Adrenal gland (tissue), 12 donors: ENCODE results near the gene ATP6V1F. TPM values are rescaled to one million over a fixed set of nuclear protein-coding genes. Genes with fewer than 3 reads are reported as not detected.
"Not testable (repeated sequence)": the region's sequence is repeated elsewhere in the genome, so short reads cannot be mapped to it uniquely, and the experiment has no call there.

ENCODE experiments used
- DNase-seq, 7 donors: peaks; one replicate each; pipeline ENCODE4 v3.0.0-alpha.2; 2019 to 2020
- H3K27ac ChIP-seq, 5 donors: fragments of 200-600 bp; sonication (generic) in 4 of 5; 1 replicate in 3 of 5; 2 replicates in 2 of 5; pipeline versions ENCODE4 v1.5.1 to v1.8.0; 2016 to 2020; ENCODE audit warnings: mild to moderate bottlenecking in 1 of 5
- H3K27me3 ChIP-seq: fragments of 200-600 bp; 2 replicates; pipeline ENCODE4 v1.8.0; 2021
- H3K36me3 ChIP-seq, 2 donors: fragments of 200-600 bp; replicated peaks in 1 of 2; 1 replicate in 1 of 2; 2 replicates in 1 of 2; pipeline versions ENCODE4 v1.5.1 to v1.8.0; 2018 to 2022
- H3K4me1 ChIP-seq, 2 donors: fragments of 200-600 bp; replicated peaks in 1 of 2; 1 replicate in 1 of 2; 2 replicates in 1 of 2; pipeline versions ENCODE4 v1.5.1 to v1.8.0; 2018 to 2021
- H3K4me3 ChIP-seq, 4 donors: fragments of 200-600 bp; sonication (generic) in 3 of 4; one replicate each; pipeline ENCODE4 v1.5.1; 2016 to 2018
- H3K9me3 ChIP-seq, 3 donors: fragments of 200-600 bp; sonication (generic) in 1 of 3; replicated peaks in 1 of 3; 1 replicate in 2 of 3; 2 replicates in 1 of 3; pipeline versions ENCODE4 v1.5.1 to v1.8.0; 2016 to 2021
- POLR2A ChIP-seq, 2 donors: fragments of 450-650 bp; IDR thresholded peaks; one replicate each; pipeline ENCODE4 v1.6.1; 2017; ENCODE audit warnings: antibody characterized with exemption in 2 of 2, mild to moderate bottlenecking in 2 of 2, moderate library complexity in 1 of 2
- WGBS, 4 donors: extraction: QIAGEN DNeasy Blood & Tissue Kit in 2 of 4; methylation state at CpG; one replicate each; pipeline versions ENCODE4 v1.1.5 to v1.1.7; 2013 to 2017; 5-methylcytosine and 5-hydroxymethylcytosine counted together
- intact Hi-C, 2 donors: fragments of 100-400 bp; cut with DNase I; formaldehyde crosslinking; loops; one replicate each; pipeline versions ENCODE4 v1.14.1 to v1.15.0; 2022 to 2023
- polyA plus RNA-seq, 3 donors: library from polyadenylated mRNA; stranded (reverse); fragments of 200-250 nt in 2 of 3; fragments of 350-450 nt in 1 of 3; fragmentation: Illumina TruSeq in 1 of 3; extraction: RNeasy Lipid Tissue Mini Kit (QIAGEN cat#74804) in 1 of 3; gene quantifications; one replicate each; pipeline ENCODE4 v1.2.3, GENCODE V29; 2013 to 2014
- total RNA-seq, 9 donors: library from RNA; depleted of rRNA in 4 of 9; stranded (reverse); fragments of >200 nt in 4 of 9; fragments of 120-200 nt in 1 of 9; fragmentation: NEBNext Ultra II Directional in 1 of 9; extraction: Animal tissue kit (Norgen Biotek cat#: 25700) in 1 of 9; gene quantifications; one replicate each; pipeline versions ENCODE4 v1.1.0 to v1.2.4, GENCODE V29; 2013 to 2023
- TF ChIP-seq, protein P1 (sequence below), 6 experiments: fragments of 450-650 bp in 4 of 6; fragments of 200-600 bp in 2 of 6; sonication (generic) in 1 of 6; IDR thresholded peaks; 1 replicate in 5 of 6; 2 replicates in 1 of 6; pipeline versions ENCODE4 v1.5.1 to v1.8.0; 2016 to 2021; ENCODE audit warnings: antibody characterized with exemption in 6 of 6, mild to moderate bottlenecking in 2 of 6, moderate library complexity in 1 of 6
- donor health status: healthy with polysubstance abuse.
- donor health status: Bipolar disorder and iron deficiency.
- donor health status: DM: yes; HTN: yes; CAD: no.
- donor health status: DM: no; HTN: no; CAD: no.
- donor health status: DM: no; HTN: no; CAD: no.
- donor health status: DM: yes; HTN: yes; CAD: no.

The ATP6V1F gene
- total and polyA plus RNA-seq, 12 donors: 94.6 to 334 (median 183) TPM

DNA sequence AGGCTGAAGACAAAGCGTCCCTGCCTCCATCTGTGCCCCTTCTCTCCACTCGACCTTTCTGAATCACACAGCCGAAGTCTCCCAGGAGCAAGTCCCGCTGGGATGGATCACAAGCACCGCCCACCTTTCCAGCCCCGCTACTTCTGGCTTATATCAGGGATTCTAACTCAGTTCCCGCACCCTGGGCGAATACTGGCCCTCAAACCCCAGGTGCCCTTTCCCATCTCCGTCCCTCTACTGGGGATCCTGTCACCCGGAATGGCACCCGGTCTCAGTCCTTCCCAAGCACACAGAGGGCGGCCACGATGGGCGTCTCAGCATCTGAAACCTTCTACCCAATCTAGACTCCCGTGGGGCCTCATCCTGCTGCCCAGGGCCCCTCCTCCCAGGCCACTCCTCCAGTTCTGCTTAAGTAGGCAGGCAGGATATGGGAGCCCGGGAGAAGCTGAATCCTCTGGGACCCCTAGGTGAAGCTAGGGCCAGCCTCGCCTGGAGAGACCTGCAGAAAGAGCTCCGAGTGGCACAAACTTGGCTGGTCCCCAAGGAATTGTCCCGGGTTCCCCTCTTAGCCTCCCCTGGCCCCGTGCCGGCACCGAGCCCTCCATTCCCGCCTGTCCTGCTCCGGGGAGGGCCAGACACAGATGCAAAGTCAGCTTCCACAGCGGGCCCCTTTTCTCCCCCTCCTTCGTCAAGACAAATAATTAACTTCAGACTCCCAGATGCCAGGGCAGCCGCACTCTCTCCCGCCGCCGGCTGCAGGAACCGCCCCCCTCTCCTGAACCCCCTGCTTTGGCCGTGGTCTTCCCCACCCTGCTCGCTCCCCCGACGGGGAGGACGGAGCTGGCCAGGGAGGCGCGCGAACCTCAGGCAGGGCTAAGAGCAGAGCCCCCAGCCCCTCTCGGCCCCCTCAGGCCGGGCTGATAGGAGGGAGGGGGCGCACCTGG, 47.2 kb downstream of the ATP6V1F start:
- peak overlapping the region in 1 of 4 donors; percentile 36 for H3K4me3 ChIP-seq
- no peaks in the 10 kb centered on the region for H3K36me3 ChIP-seq
- no peak for DNase-seq
- peaks cover 16% of the 10 kb centered on the region for H3K27me3 ChIP-seq
- H3K9me3 ChIP-seq: no peaks in the 10 kb centered on the region
- TF ChIP-seq POLR2A (IDR thresholded peaks at IDR 0.05): no peak
- TF ChIP-seq, protein P1, sequence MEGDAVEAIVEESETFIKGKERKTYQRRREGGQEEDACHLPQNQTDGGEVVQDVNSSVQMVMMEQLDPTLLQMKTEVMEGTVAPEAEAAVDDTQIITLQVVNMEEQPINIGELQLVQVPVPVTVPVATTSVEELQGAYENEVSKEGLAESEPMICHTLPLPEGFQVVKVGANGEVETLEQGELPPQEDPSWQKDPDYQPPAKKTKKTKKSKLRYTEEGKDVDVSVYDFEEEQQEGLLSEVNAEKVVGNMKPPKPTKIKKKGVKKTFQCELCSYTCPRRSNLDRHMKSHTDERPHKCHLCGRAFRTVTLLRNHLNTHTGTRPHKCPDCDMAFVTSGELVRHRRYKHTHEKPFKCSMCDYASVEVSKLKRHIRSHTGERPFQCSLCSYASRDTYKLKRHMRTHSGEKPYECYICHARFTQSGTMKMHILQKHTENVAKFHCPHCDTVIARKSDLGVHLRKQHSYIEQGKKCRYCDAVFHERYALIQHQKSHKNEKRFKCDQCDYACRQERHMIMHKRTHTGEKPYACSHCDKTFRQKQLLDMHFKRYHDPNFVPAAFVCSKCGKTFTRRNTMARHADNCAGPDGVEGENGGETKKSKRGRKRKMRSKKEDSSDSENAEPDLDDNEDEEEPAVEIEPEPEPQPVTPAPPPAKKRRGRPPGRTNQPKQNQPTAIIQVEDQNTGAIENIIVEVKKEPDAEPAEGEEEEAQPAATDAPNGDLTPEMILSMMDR (IDR thresholded peaks at IDR 0.05): no peak
- H3K27ac ChIP-seq: no peak overlapping the region
- 23 to 26% (median 24%) methylated on average over 22 to 42 of the region's 42 CpGs for WGBS, 4 donors
- intact Hi-C loops: loop anchor here in 1 of 2 donors (5.0 kb wide), 1 partner anchor 187 kb away; no protein-coding TSS in a partner anchor
- no peaks in the 10 kb centered on the region for H3K4me1 ChIP-seq

DNA sequence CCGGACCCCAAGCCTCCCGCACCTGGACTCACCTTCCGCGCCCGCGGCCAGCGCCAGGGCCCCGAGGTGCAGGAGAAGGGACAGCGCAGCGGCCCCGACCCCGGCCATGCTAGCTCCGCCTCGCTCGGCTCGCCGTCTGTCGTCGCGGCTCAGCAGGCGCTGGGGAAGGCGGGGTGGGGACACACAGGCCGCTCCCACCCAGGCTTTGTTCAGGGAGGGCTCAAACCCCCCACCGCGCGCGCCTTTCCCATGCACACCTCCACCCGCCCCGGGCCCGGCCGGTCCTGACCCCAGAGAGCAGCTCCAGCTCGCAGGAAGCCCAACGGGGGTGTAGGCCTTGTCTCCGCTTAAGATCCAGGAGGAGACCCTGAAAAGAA, 47.9 kb downstream of the ATP6V1F start, which contains the start of gene KCP:
Gene KCP (minus strand): TSS at position 141 of the 377 bp plus-strand sequence. CDS start 33 bp downstream, at position 108.
- no peaks in the 10 kb centered on the region for H3K4me1 ChIP-seq
- H3K9me3 ChIP-seq: no peaks in the 10 kb centered on the region
- intact Hi-C loops: no loop called here
- no peak for DNase-seq
- no peak within 1 kb of the TSS for H3K27ac ChIP-seq
- H3K4me3 ChIP-seq: peak within 1 kb of the TSS in 1 of 4 donors; percentile 36
- H3K27me3 ChIP-seq: peaks cover 21% of the 10 kb centered on the region
- WGBS, 4 donors: 39 to 58% (median 46%) methylated on average over 6 to 34 of the region's 34 CpGs
- no peaks in the 10 kb centered on the region for H3K36me3 ChIP-seq
- TF ChIP-seq POLR2A (IDR thresholded peaks at IDR 0.05): no peak
- TF ChIP-seq, protein P1 (IDR thresholded peaks at IDR 0.05): no peak

DNA sequence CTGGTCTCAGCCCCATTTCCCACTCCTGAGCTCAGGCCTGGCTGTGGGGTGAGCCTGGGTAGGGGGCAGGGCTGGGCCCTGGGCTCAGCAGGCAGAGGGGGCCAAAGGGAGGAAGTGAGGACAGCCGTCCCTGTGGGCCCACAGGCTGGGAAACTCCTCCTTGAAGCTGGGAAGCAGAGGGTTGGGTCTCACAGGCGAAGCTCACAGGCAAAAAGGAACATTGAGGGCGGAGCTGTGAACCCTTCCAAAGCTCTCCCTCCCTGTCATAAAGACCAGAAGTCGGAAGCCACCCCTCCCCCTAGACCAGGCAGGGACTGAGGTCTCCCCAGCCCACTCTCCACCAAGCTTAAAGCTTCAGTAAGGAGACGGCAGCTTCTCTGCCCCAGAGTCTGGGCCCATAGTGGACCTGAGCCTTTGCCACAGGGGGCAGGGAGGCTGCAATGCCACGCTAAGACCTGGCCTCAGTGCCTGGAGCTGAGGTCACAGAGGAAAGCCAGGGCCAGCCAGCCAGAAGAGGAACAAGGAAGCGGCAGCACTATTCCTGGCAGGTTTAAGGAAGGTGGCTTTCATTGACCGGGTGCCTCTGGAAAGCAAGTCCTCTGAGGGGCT, 48.9 kb downstream of the ATP6V1F start:
- H3K27ac ChIP-seq: no peak overlapping the region
- H3K4me1 ChIP-seq: no peaks in the 10 kb centered on the region
- WGBS, 4 donors: 69 to 89% (median 76%) methylated on average over 2 to 8 of the region's 8 CpGs
- H3K36me3 ChIP-seq: no peaks in the 10 kb centered on the region
- DNase-seq: no peak
- intact Hi-C loops: no loop called here
- no peak overlapping the region for H3K4me3 ChIP-seq
- H3K27me3 ChIP-seq: peaks cover 30% of the 10 kb centered on the region
- no peaks in the 10 kb centered on the region for H3K9me3 ChIP-seq
- TF ChIP-seq, protein P1 (IDR thresholded peaks at IDR 0.05): no peak
- no peak for TF ChIP-seq POLR2A (IDR thresholded peaks at IDR 0.05)

DNA sequence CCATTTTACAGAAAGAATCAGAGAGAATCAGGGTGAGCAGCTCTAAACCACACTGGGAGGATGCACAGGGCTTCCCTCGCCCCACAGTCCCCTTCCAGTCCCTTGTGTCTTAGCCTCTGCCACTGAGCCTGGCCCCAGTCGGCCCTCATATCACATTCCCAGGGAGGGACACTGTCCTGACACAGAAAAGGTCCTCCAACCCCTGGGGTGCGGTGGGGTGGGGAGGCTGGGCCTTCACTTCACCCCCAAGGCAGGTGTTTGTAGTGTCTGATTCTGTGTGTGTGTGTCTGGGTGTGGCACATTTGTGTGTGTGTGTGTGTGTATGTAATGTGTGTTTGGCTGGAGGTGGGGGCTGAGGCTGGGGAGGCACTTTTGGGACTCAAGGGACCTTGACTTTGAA, 49.6 kb downstream of the ATP6V1F start:
- no peaks in the 10 kb centered on the region for H3K4me1 ChIP-seq
- H3K9me3 ChIP-seq: no peaks in the 10 kb centered on the region
- peaks cover 30% of the 10 kb centered on the region for H3K27me3 ChIP-seq
- H3K36me3 ChIP-seq: no peaks in the 10 kb centered on the region
- WGBS, 4 donors: 68 to 83% (median 79%) methylated on average over 3 of the region's 3 CpGs
- no peak overlapping the region for H3K27ac ChIP-seq
- H3K4me3 ChIP-seq: no peak overlapping the region
- no peak for TF ChIP-seq POLR2A (IDR thresholded peaks at IDR 0.05)
- intact Hi-C loops: no loop called here
- DNase-seq: no peak

DNA sequence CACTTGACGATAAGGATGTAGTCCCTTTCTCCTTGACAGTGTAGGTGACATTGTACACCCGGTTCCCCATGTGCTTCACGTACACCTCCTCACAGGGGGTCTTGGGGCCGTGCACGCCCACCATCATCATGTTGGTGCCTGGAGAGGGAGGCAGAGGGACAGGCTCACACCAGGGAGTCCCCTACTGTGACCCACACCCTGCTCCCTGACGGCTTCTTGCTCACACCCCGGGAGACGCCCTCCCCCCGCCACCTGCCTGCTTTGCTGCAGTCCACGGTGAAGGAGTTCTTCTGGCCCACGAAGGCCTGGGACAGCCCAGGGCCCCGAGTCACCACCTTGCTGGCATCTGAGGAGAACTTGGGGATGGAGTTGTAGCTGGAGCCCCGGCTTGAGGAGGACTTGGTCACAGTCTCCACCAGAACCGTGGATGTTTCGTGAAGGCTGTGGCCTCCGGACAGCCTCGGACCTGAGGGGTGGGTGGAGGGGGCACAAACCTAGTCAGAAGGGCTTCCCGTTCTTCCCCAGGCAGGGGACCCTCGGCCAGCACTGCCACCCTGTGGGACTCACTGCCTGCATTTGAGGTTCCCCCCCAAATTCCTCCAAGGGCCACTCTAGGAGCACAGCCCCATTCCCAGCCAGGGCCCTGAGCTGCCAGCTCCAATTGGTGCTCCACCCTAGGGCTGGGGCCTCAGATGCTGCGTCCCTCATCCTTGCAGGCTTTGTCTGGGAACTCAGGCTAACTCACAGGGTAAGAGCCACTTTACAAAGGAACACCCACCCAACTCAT, 50.2 kb downstream of the ATP6V1F start:
- WGBS, 4 donors: 83 to 100% (median 95%) methylated on average over 1 to 11 of the region's 20 CpGs; no CpG with 5 or more reads in 1 of the 4 donors
- H3K4me3 ChIP-seq, intact Hi-C loops, DNase-seq, H3K36me3 ChIP-seq, H3K9me3 ChIP-seq, H3K4me1 ChIP-seq, H3K27ac ChIP-seq: not testable (repeated sequence)
- H3K27me3 ChIP-seq: peaks cover 28% of the 10 kb centered on the region
